Fibroblast of upper back skin (primary cell): ENCODE measurements around the gene SMCO1.
"Not testable (repeated sequence)": the region's sequence is repeated elsewhere in the genome, so short reads cannot be mapped to it uniquely, and the experiment has no call there.

Experiments
- DNase-seq: peaks from one replicate; pipeline ENCODE4 v3.0.0-alpha.2; 2013

The SMCO1 gene

GRCh38 chr3:196486263-196486662 lies 28.9 kb downstream of the SMCO1 start:
- DNase-seq, result no peak

GRCh38 chr3:196477678-196478077 lies 37.5 kb downstream of the SMCO1 start:
- DNase-seq, result no peak

GRCh38 chr3:196472286-196472685 lies 42.9 kb downstream of the SMCO1 start:
- no peak for DNase-seq

GRCh38 chr3:196471551-196471950 lies 43.6 kb downstream of the SMCO1 start:
- peak; percentile 38 for DNase-seq

GRCh38 chr3:196470182-196470581 lies 45.0 kb downstream of the SMCO1 start:
- DNase-seq, result not testable (repeated sequence)

GRCh38 chr3:196463804-196464203 lies 51.3 kb downstream of the SMCO1 start:
- no peak for DNase-seq

- DNase-seq, result no peak
Measured at GRCh38 chr3:196463478-196463756, 51.7 kb downstream of the SMCO1 start.

GRCh38 chr3:196462680-196463477 lies 52.3 kb downstream of the SMCO1 start:
- not testable (repeated sequence) for DNase-seq

- DNase-seq, result no peak
Measured at GRCh38 chr3:196458063-196458462, 57.1 kb downstream of the SMCO1 start.

- not testable (repeated sequence) for DNase-seq
Measured at GRCh38 chr3:196457470-196457869, 57.7 kb downstream of the SMCO1 start.
